Raji (cell line): ENCODE data around the gene DUSP6.

Source experiments
- POLR2A ChIP-seq: IDR thresholded peaks from 2 replicates; pipeline ENCODE4 v1.6.1; 2011; ENCODE audit warnings: low read depth, low read length, control low read depth; ENCODE audit not compliant: insufficient read depth

DUSP6 gene

GRCh38 chr12:89328151-89329030 lies 23.9 kb downstream of the DUSP6 start:
- TF ChIP-seq POLR2A, result no peak

GRCh38 chr12:89327486-89328094 lies 24.7 kb downstream of the DUSP6 start:
- no peak for TF ChIP-seq POLR2A

GRCh38 chr12:89326239-89327040 lies 25.9 kb downstream of the DUSP6 start:
- no peak for TF ChIP-seq POLR2A

GRCh38 chr12:89325495-89325894 lies 26.8 kb downstream of the DUSP6 start:
- TF ChIP-seq POLR2A, result no peak

GRCh38 chr12:89324437-89324836 lies 27.9 kb downstream of the DUSP6 start:
- no peak for TF ChIP-seq POLR2A

GRCh38 chr12:89323568-89324218 lies 28.6 kb downstream of the DUSP6 start:
- no peak for TF ChIP-seq POLR2A

GRCh38 chr12:89320735-89321134 lies 31.6 kb downstream of the DUSP6 start:
- no peak for TF ChIP-seq POLR2A

- TF ChIP-seq POLR2A, result no peak
Observed at GRCh38 chr12:89319606-89320005, 32.7 kb downstream of the DUSP6 start.

- no peak for TF ChIP-seq POLR2A
Observed at GRCh38 chr12:89319122-89319521, 33.2 kb downstream of the DUSP6 start.

GRCh38 chr12:89316705-89317139 lies 35.6 kb downstream of the DUSP6 start:
- TF ChIP-seq POLR2A, result no peak

GRCh38 chr12:89314060-89314761 lies 38.1 kb downstream of the DUSP6 start:
- no peak for TF ChIP-seq POLR2A

- TF ChIP-seq POLR2A, result no peak
Observed at GRCh38 chr12:89311703-89312293, 40.5 kb downstream of the DUSP6 start.

- TF ChIP-seq POLR2A, result no peak
Observed at GRCh38 chr12:89309815-89310214, 42.5 kb downstream of the DUSP6 start.

- TF ChIP-seq POLR2A, result no peak
Observed at GRCh38 chr12:89309440-89309802, 42.9 kb downstream of the DUSP6 start.
